HG03558 (cell line): ENCODE measurements around the gene HEXB.
"Not testable (repeated sequence)": the region's sequence is repeated elsewhere in the genome, so short reads cannot be mapped to it uniquely, and the experiment has no call there.

Experiments
- ATAC-seq: cut with Tn5 transposase; IDR thresholded peaks from one replicate; pipeline ENCODE4 v1.9.1; 2021; ENCODE audit warnings: moderate number of reproducible peaks; ENCODE audit not compliant: unreplicated experiment; ENCODE audit errors: extremely low read depth

The HEXB gene

GRCh38 chr5:74717596-74717995 lies 32.6 kb downstream of the HEXB start:
- ATAC-seq, result no peak

DNA sequence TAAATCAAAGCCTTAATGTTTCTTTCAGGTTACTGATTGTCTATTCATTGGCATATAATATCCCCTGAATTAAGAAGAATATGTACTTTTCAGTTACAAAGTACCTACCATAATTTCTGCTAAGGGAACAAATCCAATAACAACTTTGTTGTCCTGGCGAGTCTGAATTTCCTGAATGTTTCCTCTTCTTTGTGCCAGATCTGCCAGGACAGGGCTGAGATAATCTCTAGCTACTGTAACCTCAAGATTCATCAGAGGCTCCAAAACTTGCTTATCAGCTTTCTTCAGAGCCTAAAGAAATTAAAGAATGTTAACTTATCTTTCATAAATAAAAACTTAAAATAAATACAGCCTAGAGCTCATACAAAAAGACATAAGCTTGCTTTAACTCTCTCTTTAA lies 37.2 kb downstream of the HEXB start:
- ATAC-seq, result no peak

DNA sequence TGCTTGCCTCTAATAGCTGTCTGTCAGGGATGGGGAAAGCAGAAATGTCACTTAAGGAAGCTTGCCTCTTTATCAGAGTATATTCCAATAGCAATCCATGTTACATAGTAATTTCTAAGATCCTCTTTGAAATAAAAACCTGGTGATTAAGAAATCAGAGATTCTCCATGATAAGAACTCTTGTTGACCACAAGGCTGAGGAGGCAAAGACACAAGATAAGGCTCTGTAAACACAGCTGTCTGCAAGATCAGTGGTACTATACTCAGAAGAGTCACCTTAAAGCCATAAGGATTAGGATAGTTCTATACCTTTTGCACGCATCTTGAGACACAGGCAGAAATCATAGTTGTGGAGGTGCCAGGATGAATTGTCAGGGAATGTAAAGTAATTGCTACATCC lies 40.3 kb downstream of the HEXB start:
- no peak for ATAC-seq

DNA sequence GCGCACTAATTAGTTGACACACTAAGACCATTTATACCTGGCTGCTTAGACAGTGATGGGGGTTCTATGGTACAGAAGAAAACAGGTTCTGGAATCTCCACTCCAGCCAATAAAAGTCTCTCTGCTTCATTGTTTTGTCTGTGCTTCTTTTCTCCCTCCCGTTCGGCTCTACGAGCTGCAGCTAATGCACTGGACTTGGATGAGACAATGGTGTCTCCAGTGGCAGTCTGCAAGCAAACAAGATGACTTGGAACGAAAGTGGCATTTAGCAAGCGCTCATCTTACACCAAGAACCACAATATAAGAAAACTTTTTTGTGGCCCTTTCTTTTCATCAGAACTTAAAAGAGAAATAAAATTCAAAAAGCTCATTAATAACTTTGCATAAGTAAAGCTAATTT lies 51.7 kb downstream of the HEXB start:
- no peak for ATAC-seq

DNA sequence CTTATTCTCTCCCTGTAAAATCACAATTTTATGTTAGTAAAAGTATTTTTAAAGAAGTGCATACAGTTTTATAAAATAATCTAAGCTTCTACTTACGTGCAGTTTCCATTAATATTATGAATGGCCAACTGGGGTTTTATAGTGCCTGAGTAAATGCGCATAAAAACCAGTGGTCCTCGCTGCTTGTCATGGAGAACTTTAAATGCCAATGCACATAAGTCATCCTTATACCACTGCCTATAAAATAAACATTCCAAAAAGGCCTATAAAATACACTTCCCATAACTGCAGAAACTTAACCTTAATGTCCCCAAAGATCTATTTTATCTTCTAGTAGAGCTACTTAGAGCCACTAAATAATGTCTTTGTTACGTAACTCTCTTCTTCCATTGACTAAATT lies 53.4 kb downstream of the HEXB start:
- ATAC-seq, result no peak

- not testable (repeated sequence) for ATAC-seq
Observed at GRCh38 chr5:74748742-74749141, 63.7 kb downstream of the HEXB start.

DNA sequence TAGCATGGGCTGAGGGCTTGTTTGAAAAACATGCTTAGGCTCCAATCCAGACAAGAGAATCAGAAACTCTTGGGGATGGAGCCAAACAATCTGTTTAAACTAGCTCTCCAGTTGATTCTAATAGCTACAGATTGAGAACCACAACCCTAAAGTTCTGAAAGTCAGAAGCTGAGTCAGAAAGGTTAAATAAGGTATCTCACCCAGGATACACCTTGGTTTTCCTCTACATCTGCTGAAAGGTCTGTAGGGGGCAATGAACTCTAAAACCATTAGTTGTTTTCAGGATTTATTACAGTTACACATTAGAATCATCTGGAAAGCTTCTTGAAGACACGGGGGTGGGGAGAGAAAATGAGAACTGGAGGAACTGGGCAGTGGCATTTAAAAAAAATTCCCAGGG lies 76.2 kb downstream of the HEXB start:
- ATAC-seq, result no peak

- no peak for ATAC-seq
Observed at GRCh38 chr5:74762599-74762998, 77.6 kb downstream of the HEXB start.

DNA sequence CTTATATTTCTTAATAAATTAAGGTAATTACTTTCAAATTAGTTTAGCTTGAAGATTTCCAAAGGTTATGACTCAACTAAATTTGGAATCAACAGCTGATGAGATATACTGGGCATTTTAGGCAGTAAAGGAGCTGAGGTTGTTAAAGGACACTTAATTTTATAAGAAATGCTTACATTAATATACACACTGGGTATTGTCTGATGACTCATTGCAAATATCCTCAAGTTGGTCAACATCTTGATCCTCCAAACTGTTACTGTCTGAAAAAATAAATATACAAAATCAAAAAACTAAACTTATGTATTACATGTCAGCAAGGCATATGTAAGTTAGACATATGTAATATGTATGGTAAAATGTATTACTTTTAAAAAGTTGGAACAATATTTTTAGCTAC lies 78.5 kb downstream of the HEXB start:
- ATAC-seq, result no peak

GRCh38 chr5:74765201-74765600 lies 80.2 kb downstream of the HEXB start:
- ATAC-seq, result no peak

- no peak for ATAC-seq
Observed at GRCh38 chr5:74765929-74766328, 80.9 kb downstream of the HEXB start.

DNA sequence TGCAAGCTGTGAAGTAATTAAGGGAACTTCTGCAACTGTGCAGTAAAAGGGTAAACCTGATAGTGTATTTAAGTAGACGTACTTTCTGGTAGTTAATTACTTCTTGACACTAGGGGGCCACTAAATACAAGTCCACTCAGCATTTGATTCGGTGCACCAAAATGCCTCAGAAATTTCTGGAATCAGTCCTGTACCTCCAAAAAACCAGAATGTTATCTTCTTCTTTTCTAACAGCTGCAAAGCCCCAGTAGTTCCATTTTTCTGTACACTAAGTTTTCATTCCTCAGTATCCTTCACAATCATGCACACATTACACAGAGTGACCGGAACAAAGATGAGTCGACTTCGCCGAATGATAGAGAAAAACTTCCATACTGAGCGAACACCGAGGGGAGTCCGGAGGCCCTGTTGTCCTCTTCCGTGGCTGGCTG lies 81.4 kb downstream of the HEXB start:
- ATAC-seq, result peak; percentile 22

DNA sequence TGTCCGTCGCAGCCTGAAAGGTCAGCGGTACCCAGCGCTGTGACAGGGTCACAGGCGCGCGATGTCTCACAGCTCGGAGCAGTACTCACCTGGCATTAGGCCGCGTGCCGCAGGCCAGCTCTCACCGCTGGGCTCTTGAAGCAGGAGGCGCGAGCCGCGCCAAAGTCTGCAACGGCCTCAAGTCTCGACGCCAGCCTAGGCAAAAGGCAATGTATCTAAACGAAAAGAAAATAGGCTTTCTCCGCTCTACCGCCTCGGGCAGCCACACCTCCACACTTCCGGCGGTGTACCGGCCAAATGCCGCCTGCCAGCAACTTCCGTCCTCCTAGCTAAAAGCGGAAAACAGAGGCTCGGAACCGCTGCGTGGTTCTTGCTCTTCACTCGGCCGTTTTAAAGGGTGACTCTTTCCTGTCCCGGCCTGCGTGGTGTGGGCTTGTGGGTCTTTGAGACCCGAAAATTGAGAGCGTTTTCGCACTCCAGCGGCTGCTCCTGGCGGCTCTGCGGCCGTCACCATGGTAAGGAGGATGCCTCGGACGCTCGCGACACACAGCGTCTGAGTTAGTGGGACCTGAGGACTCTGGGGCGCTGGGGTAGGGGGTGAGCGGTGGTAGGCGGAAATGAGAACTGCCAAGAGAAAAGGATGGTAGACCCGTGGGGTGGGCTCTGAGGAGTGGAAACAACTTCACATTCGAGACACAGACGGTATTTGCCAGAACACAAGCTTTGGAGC lies 82.0 kb downstream of the HEXB start, which contains the start of the genes GFM2 and NSA2:
Gene GFM2 (minus strand): TSS at position 269 of the 730 bp plus-strand sequence. CDS start 3,375 bp downstream, outside the sequence.
Gene NSA2 (plus strand): TSS at position 401 of the 730 bp plus-strand sequence. CDS start 112 bp downstream, at position 513.
- peak; percentile 72 for ATAC-seq

- no peak for ATAC-seq
Observed at GRCh38 chr5:74767579-74767913, 82.5 kb downstream of the HEXB start.
